GM21723 (cell line): Measurements from ENCODE around the gene HSD3B2.

Experiments
- ATAC-seq: cut with Tn5 transposase; IDR thresholded peaks from one replicate; pipeline ENCODE4 v1.9.1; 2021; ENCODE audit warnings: mild to moderate bottlenecking, moderate library complexity; ENCODE audit not compliant: unreplicated experiment

HSD3B2 gene

DNA sequence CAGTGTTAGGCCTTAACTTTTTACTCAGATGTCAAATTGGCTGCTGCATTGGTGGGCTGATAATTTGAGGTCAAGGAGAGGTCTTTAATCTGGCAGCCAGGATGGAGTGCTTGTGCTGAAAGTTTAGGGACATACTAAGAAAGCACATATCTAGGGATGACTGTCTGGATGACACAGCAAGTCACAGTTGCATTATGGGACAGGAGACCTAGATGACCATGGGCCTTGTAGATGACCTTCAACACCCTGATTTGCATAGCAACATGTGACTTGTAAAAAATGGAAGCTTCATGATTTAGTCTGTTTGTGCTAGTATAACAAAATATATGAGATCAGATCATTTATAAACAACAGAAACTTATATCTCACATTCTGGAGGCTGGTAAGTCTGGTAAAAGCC lies 18.0 kb upstream of the HSD3B2 start:
- no peak for ATAC-seq

DNA sequence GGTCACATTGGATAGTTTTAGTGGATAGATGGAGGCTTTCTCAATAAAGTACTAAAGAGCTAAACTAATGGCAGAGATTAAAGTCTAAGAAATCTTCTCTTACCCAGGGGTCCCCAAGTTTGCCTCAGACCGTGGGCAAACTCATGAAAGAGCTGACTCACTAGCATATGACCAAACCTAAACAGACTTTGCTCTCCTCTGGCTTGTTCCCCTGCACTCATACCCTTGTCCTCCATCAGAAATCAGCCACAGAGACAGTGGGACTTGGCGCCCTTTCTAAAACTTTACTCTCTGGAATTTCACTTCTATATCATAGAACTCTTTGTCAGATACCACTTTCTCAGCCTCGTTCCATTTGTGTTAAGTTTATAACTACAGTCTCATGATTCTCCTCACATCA lies 17.0 kb upstream of the HSD3B2 start:
- no peak for ATAC-seq

DNA sequence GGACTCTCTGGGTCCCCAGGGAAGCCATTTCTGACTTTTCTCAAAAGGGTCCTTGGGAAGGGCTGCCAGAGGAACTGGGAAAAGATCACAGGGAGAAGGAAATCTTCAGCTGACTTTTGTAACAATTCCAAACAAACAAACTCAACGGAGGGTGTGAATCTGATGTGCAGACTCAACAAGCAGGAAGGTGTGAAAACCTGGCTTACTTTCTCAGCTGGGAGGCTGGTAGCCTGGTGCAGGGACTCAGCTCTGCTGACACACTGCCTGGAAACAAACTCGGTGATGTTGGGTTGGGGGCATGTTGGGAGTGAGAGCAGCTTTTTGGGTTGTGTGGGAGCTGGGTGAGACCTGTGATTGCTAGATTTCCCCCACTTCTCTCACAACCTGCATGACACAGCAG lies 10.2 kb upstream of the HSD3B2 start:
- ATAC-seq, result no peak

DNA sequence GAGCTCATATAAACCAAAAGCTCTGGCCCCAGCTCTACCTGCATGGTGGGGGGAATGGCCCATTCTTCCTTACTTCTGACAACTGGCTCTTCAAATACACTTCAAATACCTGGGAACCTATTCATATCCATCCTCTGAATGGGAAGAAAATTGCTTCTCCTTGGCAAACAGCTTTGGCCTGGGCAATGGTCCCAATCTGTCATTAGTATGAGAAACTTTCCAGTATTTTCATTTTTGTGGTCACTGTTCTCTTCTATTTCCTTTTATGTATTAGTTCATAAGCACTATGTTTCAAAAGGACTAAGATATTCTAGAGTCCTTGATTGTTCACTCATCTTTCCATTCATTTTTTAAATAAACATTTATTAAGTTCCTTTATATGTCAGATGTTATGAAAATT lies 5.2 kb upstream of the HSD3B2 start:
- ATAC-seq, result no peak

DNA sequence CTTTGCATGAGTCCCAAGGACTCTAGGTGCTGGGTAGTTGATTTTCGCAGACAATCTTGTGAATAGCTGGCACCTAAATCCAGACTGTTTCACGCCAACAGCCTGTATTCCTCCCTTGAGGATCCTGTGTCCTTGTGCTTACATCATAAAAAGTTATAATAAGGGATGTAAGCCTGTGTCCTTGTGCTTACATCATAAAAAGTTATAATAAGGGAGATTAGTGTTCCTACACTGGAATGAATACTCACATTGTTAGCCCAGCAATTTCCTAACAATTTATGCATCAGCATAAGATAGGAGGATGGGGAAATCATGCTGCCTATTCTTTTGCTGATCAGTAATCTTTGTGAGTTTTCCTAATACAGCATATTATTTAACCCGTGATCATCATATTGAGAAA lies 4.0 kb upstream of the HSD3B2 start:
- no peak for ATAC-seq

DNA sequence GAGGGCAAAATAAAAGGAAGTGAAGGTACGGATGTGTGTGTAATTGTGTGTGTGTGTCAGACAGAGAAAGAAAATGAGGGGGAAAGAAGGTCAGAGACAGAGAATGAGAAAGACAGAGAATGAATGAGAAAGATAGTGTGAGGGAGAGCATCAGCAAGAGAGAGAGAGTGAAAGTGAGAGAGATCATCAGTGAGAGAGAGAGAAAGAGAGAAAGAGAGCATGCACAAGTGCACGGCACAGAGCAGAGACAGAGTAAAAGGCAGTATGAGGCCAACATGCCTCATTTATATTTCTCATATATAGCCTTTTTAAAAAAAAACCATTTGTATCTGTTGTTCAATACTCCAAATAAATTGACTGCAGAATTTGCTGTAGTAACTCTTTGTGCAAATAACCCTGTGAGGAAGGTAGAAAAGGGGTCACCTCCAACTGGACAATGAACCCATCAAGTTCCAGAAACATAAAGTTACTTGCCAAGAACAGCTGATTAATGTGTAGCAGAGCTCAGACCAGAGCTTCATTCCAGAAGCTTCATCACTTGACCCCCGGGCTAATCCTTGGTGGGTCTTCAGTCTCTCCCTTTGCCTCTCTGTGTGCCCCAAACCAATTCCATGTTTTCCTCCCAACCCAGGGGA lies 1.2 kb downstream of the HSD3B2 start:
- ATAC-seq, result no peak

DNA sequence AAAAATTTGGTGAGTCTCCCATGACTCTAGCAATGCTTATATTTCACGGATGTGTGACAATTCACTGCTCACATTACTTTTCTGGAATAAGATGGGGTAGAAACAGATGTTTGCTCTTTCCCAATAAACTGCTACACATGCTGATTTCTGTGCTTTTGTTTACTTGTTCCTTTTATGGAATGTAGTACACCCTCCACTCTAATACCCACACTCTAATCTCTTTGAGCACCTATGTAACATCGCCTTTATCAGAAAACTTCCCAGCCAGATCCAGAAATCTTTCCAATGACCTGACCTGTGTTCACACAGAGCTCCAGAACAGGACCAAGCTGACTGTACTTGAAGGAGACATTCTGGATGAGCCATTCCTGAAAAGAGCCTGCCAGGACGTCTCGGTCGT lies 4.2 kb downstream of the HSD3B2 start:
- no peak for ATAC-seq

DNA sequence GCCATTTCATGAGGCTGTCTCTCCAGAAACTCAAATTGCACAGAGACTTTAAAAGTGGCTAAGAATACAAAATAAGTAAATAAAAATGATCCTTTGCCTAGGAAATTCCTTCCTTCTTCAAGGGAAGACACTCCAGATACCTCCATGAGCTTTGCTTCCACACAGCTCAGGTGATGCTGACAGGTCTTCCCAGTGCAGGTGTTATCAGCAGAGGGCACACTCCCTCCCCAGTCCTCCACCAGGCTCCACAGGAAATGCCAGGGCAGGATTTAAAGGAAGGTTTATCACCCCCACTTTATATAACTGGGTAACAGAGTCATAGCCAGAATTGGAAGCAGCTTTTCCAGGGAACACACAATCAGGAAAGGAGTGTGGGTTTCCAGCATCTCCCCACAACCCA lies 5.7 kb downstream of the HSD3B2 start:
- no peak for ATAC-seq

DNA sequence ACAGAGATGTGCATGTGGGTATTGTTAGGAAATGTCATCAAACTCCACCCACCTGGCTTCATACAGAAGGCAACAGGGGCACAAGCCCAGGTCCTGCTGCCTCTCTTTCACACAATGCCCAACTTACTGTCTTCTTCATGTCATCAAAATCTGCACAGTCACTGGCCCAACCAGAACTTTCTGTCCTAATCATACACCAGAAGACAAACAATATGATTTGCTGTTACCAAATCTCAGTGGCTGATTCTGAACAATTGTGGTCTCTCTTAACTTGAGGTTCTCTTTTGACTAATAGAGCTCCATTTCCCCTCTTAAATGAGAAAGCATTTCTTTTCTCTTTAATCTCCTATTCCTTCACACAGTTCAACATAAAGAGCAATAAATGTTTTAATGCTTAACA lies 7.7 kb downstream of the HSD3B2 start:
- ATAC-seq, result no peak

DNA sequence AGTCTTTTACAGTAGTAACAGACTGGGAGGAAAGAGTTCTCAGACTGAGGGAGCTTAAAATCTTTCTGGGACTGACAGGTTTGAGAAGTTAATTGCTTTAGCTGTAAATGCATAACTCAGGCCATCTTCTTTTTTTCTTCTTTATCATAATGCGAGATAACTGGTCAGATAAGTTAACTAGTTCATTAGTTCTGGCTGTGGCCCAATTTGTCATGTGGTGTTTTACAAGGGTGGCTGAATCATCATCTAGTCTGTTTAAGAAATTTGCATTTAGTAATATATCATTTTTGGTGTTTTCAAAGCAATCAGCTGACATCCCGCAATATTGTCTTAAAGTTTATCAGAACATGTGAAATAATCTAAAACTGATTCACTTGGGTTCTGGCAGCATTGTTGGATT lies 14.0 kb downstream of the HSD3B2 start:
- ATAC-seq, result no peak

DNA sequence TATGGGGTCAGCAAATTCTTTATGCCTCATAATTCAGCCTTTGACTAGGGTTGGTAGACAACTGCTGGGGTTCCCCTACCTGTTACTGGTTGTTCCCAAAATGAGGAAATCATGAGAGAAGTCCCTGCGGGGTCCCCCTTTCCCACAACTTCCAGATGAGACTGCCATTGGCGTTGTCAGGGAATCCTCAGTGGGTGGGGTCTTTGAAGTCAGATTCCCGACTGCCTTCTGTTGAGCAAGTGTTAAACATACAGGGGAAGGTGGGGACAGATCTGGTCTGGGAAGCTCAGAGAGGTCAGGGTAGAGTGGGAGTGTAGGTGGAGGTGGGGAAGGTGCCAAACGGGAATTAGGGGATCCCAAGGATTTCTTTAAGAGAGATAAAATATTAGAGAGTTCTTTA lies 14.7 kb downstream of the HSD3B2 start:
- ATAC-seq, result no peak

DNA sequence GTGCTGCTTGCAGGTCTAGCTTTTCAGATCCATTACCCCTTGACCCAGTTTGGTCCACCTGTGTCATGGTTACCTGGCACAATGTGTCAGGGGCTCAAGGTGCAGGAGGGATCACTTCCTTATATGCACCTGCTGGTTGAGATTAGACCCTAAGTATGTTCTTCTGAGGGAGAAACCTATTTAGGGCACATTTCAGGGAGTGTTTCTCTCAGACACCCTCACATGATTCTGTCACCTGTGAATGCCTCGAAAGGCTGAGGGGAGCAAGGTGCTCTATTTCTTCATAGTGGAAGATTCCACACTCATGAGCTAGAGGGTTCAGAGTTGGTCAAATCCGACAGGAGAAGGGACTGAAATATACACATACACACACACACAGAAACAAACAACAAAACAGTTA lies 15.5 kb downstream of the HSD3B2 start:
- no peak for ATAC-seq

DNA sequence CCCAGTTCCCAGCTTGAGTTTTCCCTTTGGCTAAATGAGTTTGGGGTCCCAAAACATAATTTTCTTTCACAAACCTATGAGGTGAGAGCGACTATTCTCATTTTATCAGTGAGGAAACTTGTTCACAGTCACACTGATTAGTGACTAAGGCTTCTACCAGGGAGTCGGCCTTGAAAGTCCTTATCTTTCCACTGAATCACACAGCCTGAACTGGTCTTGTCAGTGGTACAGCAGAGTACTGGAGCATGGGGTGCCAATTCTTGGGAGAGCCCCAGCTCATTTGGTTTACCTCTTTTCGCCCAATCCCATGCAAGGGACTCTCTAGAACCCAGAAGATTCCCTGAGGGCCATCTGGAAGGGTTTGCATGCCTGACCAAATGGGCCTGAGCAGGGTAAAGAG lies 16.9 kb downstream of the HSD3B2 start:
- no peak for ATAC-seq

DNA sequence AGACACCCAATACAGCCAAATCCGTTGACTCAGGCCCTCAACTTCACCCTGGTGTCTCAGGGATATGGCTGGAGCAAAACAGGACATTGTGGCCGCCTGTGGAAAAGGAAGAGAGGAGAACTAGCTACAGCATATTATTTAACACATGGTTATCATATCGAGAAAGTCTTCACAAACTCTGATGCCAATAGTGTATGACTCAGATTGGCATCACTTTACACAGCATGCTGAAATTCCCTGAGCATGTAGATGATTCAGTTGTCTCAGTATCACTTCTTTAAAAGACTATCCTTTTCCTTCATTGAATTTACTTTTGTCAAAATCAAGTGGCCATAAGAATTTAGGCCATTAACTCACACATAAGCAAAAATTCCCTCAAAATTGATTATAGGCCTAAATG lies 20.1 kb downstream of the HSD3B2 start:
- no peak for ATAC-seq

DNA sequence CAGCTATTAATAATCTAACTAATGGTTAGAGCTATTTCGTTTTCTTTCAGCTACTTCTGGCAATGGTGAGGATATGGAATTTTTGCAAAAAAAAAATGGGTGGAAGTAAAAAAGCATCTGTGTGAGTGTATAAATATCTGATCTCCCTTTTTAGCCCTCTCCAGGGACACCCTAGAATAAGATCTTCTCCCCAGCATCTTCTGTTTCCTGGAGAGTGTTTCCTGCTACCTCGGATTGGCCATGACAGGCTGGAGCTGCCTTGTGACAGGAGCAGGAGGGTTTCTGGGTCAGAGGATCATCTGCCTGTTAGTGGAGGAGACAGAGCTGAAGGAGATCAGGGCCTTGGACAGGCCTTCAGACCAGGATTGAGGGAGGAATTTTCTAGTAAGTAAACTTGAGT lies 23.8 kb downstream of the HSD3B2 start:
- no peak for ATAC-seq

DNA sequence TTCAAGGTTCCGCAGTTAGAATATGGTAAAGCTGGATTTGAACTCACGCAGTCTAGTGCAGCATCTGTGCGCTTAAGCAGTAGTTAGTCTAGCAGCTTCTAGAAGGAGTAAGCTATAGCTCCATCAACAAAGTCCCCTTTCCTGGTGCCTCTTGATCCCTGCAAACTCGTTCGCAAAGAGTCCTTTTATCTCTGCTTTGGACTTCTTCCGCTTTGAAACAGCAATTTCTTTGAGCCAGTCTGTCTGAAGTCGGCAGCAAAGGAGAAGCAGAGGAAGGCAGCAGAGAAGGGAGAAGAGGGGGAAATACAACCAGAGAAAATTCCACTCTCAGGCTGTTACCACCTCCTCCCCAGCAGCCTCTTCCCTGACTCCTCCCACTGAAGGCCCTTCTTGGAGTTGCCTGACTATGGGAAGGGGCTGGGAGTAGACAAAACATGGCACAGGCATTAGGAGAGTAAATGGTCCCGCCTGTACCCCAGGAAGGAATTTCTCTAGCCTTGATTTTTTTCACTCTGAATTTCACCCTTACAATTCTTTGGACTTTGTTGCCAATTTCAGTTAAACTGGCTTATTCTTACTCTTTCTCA lies 25.9 kb downstream of the HSD3B2 start:
- ATAC-seq, result no peak

DNA sequence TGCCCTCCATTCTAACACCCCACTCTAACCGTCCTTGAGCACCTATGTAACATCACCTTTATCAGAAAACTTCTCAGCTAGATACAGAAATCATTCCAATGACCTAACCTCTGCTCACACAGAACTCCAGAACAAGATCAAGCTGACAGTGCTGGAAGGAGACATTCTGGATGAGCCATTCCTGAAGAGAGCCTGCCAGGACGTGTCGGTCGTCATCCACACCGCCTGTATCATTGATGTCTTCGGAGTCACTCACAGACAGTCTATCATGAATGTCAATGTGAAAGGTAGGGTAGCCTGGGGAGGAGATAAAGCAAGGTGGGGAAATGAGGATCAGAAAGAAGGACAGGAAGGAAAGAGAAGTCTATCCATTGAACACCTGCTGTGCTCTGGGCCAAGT lies 27.8 kb downstream of the HSD3B2 start:
- ATAC-seq, result no peak

DNA sequence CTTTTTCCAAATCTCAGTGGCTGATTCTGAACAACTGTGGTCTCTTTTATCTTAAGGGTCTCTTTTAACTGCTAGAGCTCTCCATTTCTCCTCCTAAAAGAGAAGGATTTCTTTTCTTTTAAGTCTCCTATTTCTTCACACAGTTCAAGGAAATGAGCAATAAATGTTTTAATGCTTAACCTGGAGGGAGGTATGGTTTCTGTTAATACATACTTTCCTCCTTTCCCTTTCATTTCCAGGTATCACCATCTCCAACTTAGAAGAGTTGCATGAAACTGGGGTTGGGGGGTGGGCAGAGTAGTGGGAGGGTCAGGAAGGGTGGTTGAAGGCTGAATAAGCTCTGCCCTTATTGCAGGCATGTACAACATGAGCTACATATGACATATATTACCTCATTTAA lies 31.4 kb downstream of the HSD3B2 start:
- ATAC-seq, result no peak

DNA sequence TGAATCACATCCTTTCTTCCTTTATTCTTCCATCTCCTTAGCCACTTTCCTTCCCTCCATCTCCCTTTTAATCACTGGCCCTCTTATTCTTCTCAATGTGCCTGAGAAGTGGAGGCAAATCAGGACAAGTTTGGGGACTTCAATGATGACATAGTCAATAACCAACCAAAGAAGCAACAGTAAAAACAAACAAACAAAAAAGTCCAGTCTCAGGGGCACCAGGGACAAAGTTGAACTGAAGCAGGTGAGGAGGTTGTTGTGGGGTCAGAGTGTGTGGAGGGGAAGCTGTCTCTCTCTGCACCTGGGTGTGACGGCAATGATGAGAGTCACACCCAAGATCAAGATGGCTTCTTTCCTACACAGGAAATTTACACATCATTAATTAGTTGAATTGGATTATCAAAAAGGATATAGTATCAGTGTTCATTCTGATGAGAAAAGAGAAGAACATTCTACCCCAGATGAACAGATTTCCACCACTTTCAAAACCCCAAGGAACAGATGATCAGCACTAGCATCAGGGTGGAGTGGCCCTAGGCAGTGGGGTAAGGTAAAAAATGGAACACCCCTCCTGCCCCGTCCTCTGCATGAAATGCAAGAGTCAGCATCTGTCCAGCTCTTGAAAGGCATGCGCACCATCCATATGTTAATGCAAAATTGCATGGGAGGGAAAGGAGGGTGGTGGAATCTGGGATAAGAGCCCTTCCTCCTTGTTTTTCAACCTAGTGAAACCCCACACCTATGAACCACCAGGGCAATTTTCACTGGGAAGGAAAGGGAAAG lies 32.6 kb downstream of the HSD3B2 start:
- ATAC-seq, result no peak

DNA sequence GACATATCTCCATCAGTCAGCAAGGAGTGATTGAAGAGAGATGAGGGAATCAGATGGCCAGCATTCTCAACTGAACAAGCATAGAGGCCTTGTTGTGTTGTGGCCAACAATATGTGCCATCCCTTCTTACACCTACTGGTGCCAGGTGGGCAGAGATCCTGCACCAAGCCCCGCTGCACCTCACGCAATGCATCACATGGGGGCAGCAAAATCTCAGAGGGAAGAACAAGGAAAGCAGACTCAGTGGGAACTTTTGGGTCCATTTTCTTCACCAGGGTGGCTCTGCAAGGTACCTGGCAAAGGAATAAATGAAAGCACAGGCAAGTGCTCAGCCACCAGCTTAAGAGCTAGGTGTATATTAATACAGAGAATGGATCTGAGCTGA lies 33.2 kb downstream of the HSD3B2 start:
- no peak for ATAC-seq

DNA sequence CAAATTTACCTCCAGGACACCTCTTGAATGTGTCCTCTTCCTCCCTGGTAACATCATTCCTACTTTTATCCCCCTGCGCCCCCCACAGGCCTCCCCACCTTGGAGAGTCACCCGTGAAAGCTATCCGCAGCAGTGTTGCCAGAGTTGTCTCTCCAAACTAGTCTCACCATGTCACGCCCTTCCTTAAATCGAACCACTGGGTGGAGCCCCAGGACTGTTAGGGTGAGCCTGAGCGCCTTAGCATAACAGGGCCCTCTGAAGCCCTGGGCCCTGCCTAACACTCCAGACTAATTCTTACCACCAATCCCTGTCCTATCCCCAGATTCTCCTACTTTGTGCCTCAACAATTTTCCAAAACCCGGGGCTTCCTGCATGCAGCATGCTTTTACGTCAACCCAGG lies 35.0 kb downstream of the HSD3B2 start:
- ATAC-seq, result no peak

DNA sequence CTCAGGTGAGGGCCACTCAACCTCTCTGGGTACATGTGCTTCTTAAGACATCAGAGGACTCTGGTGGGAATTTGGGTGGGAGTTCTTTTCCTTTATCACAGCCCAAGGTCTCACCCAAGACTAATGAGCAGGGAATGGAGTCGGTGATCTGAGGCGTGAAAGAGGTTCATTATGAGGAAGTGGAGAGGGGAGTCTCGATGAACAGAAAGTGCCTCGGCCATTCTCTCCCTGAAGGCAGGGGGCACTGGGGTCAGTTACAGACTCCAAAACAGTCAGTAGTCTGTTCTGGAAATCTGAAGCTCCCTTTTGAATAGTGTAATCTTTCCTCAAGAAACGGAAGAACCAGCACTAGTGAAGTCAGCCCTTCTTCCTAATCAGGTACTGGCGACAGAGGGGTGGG lies 36.2 kb downstream of the HSD3B2 start:
- ATAC-seq, result no peak

DNA sequence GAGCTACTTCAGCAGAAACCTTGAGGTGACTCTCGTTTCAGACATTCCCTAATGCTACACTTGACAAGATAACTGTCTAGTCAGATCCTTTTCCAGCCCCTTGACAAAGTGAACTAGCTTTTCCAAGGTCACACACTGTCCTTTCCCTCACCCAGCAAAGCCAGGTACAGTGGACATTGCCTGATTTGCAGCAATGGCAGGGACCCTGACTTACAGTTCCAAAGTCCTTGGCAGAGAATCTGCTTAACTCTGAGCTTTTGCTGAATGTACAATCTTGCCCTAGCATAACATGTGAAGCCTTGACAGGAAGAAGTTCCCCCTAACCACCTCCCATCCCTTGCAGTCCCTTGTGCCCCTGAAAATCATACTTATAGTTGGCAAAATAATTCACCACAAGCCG lies 37.1 kb downstream of the HSD3B2 start:
- ATAC-seq, result no peak
